Tibial nerve (tissue), 4 donors: Measurements from ENCODE around the gene SPDYE3. TPM values are rescaled to one million over a fixed set of nuclear protein-coding genes. Genes with fewer than 3 reads are reported as not detected.
"Not testable (repeated sequence)": the region's sequence is repeated elsewhere in the genome, so short reads cannot be mapped to it uniquely, and the experiment has no call there.

ENCODE experiments used
- DNase-seq, 2 donors: peaks; one replicate each; pipeline ENCODE4 v3.0.0-alpha.2; 2019; ENCODE audit warnings: low spot score in 2 of 2
- H3K27ac ChIP-seq, 4 donors: fragments of 200-600 bp; sonication (generic) in 3 of 4; one replicate each; pipeline ENCODE4 v1.5.1; 2017 to 2019; ENCODE audit warnings: mild to moderate bottlenecking in 1 of 4
- H3K27me3 ChIP-seq, 2 donors: fragments of 200-600 bp; sonication (generic) in 1 of 2; one replicate each; pipeline versions ENCODE4 v1.5.1 to v1.6.0; 2017 to 2019
- H3K36me3 ChIP-seq, 3 donors: fragments of 200-600 bp; sonication (generic); one replicate each; pipeline ENCODE4 v1.5.1; 2018 to 2019
- H3K4me1 ChIP-seq, 4 donors: fragments of 200-600 bp; sonication (generic) in 3 of 4; one replicate each; pipeline ENCODE4 v1.5.1; 2017 to 2019
- H3K4me3 ChIP-seq, 4 donors: fragments of 200-600 bp; sonication (generic) in 3 of 4; one replicate each; pipeline ENCODE4 v1.5.1; 2017 to 2019; ENCODE audit warnings: mild to moderate bottlenecking in 1 of 4, moderate library complexity in 1 of 4
- H3K9me3 ChIP-seq, 4 donors: fragments of 200-600 bp; sonication (generic) in 3 of 4; one replicate each; pipeline ENCODE4 v1.5.1; 2017 to 2019
- WGBS, 2 donors: methylation state at CpG; one replicate each; pipeline ENCODE4 v1.1.5; 2018; 5-methylcytosine and 5-hydroxymethylcytosine counted together
- total RNA-seq, 4 donors: library from RNA; depleted of rRNA; stranded (reverse); fragments of >200 nt; gene quantifications; one replicate each; pipeline ENCODE4 v1.1.0, GENCODE V29; 2016

SPDYE3 gene
- total RNA-seq, 4 donors from 2014 or later: not detected

- not testable (repeated sequence) for H3K36me3 ChIP-seq, H3K4me3 ChIP-seq, H3K4me1 ChIP-seq, H3K27ac ChIP-seq, DNase-seq, H3K27me3 ChIP-seq, H3K9me3 ChIP-seq
- WGBS, 2 donors: 91 to 95% methylated on average over 3 of the region's 3 CpGs
These were observed 19.2 kb upstream of the SPDYE3 start for GRCh38 chr7:100288258-100288657.

GRCh38 chr7:100292162-100292561, 15.3 kb upstream of the SPDYE3 start:
- H3K9me3 ChIP-seq, DNase-seq, H3K4me3 ChIP-seq, H3K4me1 ChIP-seq, H3K36me3 ChIP-seq, H3K27ac ChIP-seq, H3K27me3 ChIP-seq: not testable (repeated sequence)
- 85 to 92% methylated on average over 1 of the region's 1 CpG for WGBS, 2 donors

GRCh38 chr7:100295269-100295668, 12.2 kb upstream of the SPDYE3 start:
- H3K27me3 ChIP-seq, H3K4me1 ChIP-seq, H3K27ac ChIP-seq, H3K4me3 ChIP-seq, H3K36me3 ChIP-seq, H3K9me3 ChIP-seq, DNase-seq: not testable (repeated sequence)
- WGBS, 2 donors: 84 to 89% methylated on average over 9 of the region's 9 CpGs

- 79 to 84% methylated on average over 4 of the region's 6 CpGs for WGBS, 2 donors
- not testable (repeated sequence) for H3K4me1 ChIP-seq, H3K27ac ChIP-seq, H3K9me3 ChIP-seq, H3K36me3 ChIP-seq, H3K4me3 ChIP-seq, DNase-seq, H3K27me3 ChIP-seq
These were observed 9.5 kb upstream of the SPDYE3 start for GRCh38 chr7:100297852-100298631.

GRCh38 chr7:100298632-100298895, 8.9 kb upstream of the SPDYE3 start:
- not testable (repeated sequence) for H3K4me3 ChIP-seq, H3K4me1 ChIP-seq, H3K9me3 ChIP-seq, DNase-seq, H3K27me3 ChIP-seq, H3K27ac ChIP-seq, H3K36me3 ChIP-seq
- 83 to 86% methylated on average over 7 of the region's 7 CpGs for WGBS, 2 donors

- DNase-seq, H3K4me1 ChIP-seq, H3K9me3 ChIP-seq, H3K4me3 ChIP-seq, H3K27ac ChIP-seq, H3K27me3 ChIP-seq: not testable (repeated sequence)
- WGBS, 2 donors: 83 to 90% methylated on average over 10 to 11 of the region's 12 CpGs
- peaks cover 0 to 11% (median 0%) of the 10 kb centered on the region in 3 donors for H3K36me3 ChIP-seq
These were observed 3.0 kb upstream of the SPDYE3 start for GRCh38 chr7:100304526-100304925.

GRCh38 chr7:100318329-100318728, 10.8 kb downstream of the SPDYE3 start:
- DNase-seq, H3K27ac ChIP-seq, H3K9me3 ChIP-seq, H3K4me1 ChIP-seq, H3K27me3 ChIP-seq, H3K4me3 ChIP-seq: not testable (repeated sequence)
- 78 to 97% methylated on average over 5 of the region's 5 CpGs for WGBS, 2 donors
- H3K36me3 ChIP-seq: peaks cover 0 to 20% (median 0%) of the 10 kb centered on the region in 3 donors

- H3K4me1 ChIP-seq, H3K27me3 ChIP-seq, H3K9me3 ChIP-seq, H3K4me3 ChIP-seq, DNase-seq, H3K27ac ChIP-seq: not testable (repeated sequence)
- H3K36me3 ChIP-seq: peaks cover 0 to 47% (median 0%) of the 10 kb centered on the region in 3 donors
- WGBS, 2 donors: 90 to 98% methylated on average over 1 of the region's 1 CpG
These were observed 14.1 kb downstream of the SPDYE3 start for GRCh38 chr7:100321648-100322047.

- peaks cover 0 to 64% (median 0%) of the 10 kb centered on the region in 3 donors for H3K36me3 ChIP-seq
- 91% methylated on average over 13 of the region's 13 CpGs for whole genome bisulfite sequencing, 2 donors
- not testable (repeated sequence) for H3K27ac ChIP-seq, H3K4me3 ChIP-seq, H3K9me3 ChIP-seq, DNase-seq, H3K4me1 ChIP-seq, H3K27me3 ChIP-seq
These were observed 16.7 kb downstream of the SPDYE3 start for GRCh38 chr7:100324194-100324593.

- not testable (repeated sequence) for H3K27me3 ChIP-seq, H3K27ac ChIP-seq, H3K9me3 ChIP-seq, H3K4me3 ChIP-seq, H3K4me1 ChIP-seq, DNase-seq
- 91 to 92% methylated on average over 9 of the region's 9 CpGs for WGBS, 2 donors
- H3K36me3 ChIP-seq: peaks cover 0 to 54% (median 0%) of the 10 kb centered on the region in 3 donors
These were observed 18.2 kb downstream of the SPDYE3 start for GRCh38 chr7:100325671-100326070.

- H3K4me3 ChIP-seq, DNase-seq, H3K27ac ChIP-seq, H3K4me1 ChIP-seq, H3K27me3 ChIP-seq, H3K9me3 ChIP-seq: not testable (repeated sequence)
- WGBS, 2 donors: 96 to 99% methylated on average over 9 to 10 of the region's 11 CpGs
- H3K36me3 ChIP-seq: peaks cover 0 to 52% (median 0%) of the 10 kb centered on the region in 3 donors
These were observed 19.4 kb downstream of the SPDYE3 start for GRCh38 chr7:100326914-100327313.
